Spleen (tissue), 11 donors: ENCODE results near the gene SASH1. TPM values are rescaled to one million over a fixed set of nuclear protein-coding genes. Genes with fewer than 3 reads are reported as not detected.

Experiments used
- DNase-seq: peaks from one replicate; pipeline ENCODE4 v3.0.0-alpha.2; 2020
- H3K27ac ChIP-seq, 8 donors: fragments of 200-600 bp; sonication (generic) in 7 of 8; 1 replicate in 4 of 8; 2 replicates in 4 of 8; pipeline versions ENCODE4 v1.5.0 to v1.8.0; 2016 to 2021; ENCODE audit warnings: inconsistent platforms in 4 of 8, mild to moderate bottlenecking in 4 of 8, moderate library complexity in 1 of 8
- H3K27me3 ChIP-seq, 7 donors: fragments of 200-600 bp; sonication (generic) in 6 of 7; replicated peaks in 1 of 7; 1 replicate in 4 of 7; 2 replicates in 3 of 7; pipeline versions ENCODE4 v1.5.0 to v1.8.0; 2016 to 2021; ENCODE audit warnings: inconsistent platforms in 3 of 7, mild to moderate bottlenecking in 1 of 7
- H3K36me3 ChIP-seq, 6 donors: fragments of 200-600 bp; sonication (generic) in 5 of 6; 1 replicate in 4 of 6; 2 replicates in 2 of 6; pipeline versions ENCODE4 v1.5.0 to v1.8.0; 2016 to 2021; ENCODE audit warnings: inconsistent platforms in 2 of 6
- H3K4me1 ChIP-seq, 6 donors: fragments of 200-600 bp; sonication (generic) in 5 of 6; 1 replicate in 3 of 6; 2 replicates in 3 of 6; pipeline versions ENCODE4 v1.5.0 to v1.8.0; 2016 to 2021; ENCODE audit warnings: inconsistent platforms in 3 of 6
- H3K4me3 ChIP-seq, 8 donors: fragments of 200-600 bp; sonication (generic) in 7 of 8; 1 replicate in 4 of 8; 2 replicates in 4 of 8; pipeline versions ENCODE4 v1.5.0 to v1.8.0; 2016 to 2021; ENCODE audit warnings: inconsistent platforms in 4 of 8, mild to moderate bottlenecking in 4 of 8, moderate library complexity in 2 of 8
- H3K9me3 ChIP-seq, 8 donors: fragments of 200-600 bp; sonication (generic) in 7 of 8; 1 replicate in 4 of 8; 2 replicates in 4 of 8; pipeline versions ENCODE4 v1.5.0 to v1.8.0; 2016 to 2021; ENCODE audit warnings: inconsistent platforms in 4 of 8
- CTCF ChIP-seq, 11 experiments: fragments of 200-600 bp in 7 of 11; fragments of 450-650 bp in 4 of 11; sonication (generic) in 4 of 11; IDR thresholded peaks in 8 of 11; conservative IDR thresholded peaks in 3 of 11; 1 replicate in 7 of 11; 2 replicates in 4 of 11; pipeline versions ENCODE4 v1.4.0 to v1.8.0; 2016 to 2021; ENCODE audit warnings: antibody characterized with exemption in 11 of 11, inconsistent platforms in 4 of 11, mild to moderate bottlenecking in 1 of 11
- POLR2A ChIP-seq, 3 donors: fragments of 450-650 bp; IDR thresholded peaks; one replicate each; pipeline ENCODE4 v1.5.1; 2017; ENCODE audit warnings: antibody characterized with exemption in 3 of 3, mild to moderate bottlenecking in 1 of 3
- POLR2AphosphoS5 ChIP-seq, 3 donors: sonication (generic); formaldehyde crosslinking; IDR thresholded peaks; one replicate each; pipeline ENCODE4 v1.5.1; 2017; ENCODE audit warnings: antibody characterized with exemption in 3 of 3
- WGBS, 5 donors: extraction: QIAGEN DNeasy Blood & Tissue Kit in 3 of 5; methylation state at CpG; one replicate each; pipeline versions ENCODE4 v1.1.5 to v1.1.7; 2013 to 2018; 5-methylcytosine and 5-hydroxymethylcytosine counted together
- intact Hi-C: fragments of 100-400 bp; cut with DNase I; formaldehyde crosslinking; loops from one replicate; pipeline ENCODE4 v1.15.0; 2023; ENCODE audit warnings: low total_unique reads
- polyA plus RNA-seq, 3 donors: library from polyadenylated mRNA; stranded (reverse); fragments of 200-250 nt; gene quantifications; one replicate each; pipeline ENCODE4 v1.2.1, GENCODE V29; 2013
- total RNA-seq, 7 donors: library from RNA; depleted of rRNA in 3 of 7; stranded (reverse); fragments of >200 nt in 3 of 7; fragmentation: NEBNext Ultra II Directional in 4 of 7; extraction: Animal tissue kit (Norgen Biotek cat#: 25700) in 4 of 7; gene quantifications; one replicate each; pipeline versions ENCODE4 v1.1.0 to v1.2.1, GENCODE V29; 2016 to 2021
- donor health status: healthy with polysubstance abuse.
- donor health status: DM: no; HTN: no; CAD: no; lungs with moderate emphysema.
- donor health status: DM: no; HTN: no; CAD: no.
- donor health status: Bipolar disorder and iron deficiency.
- donor health status: healthy.
- donor health status: DM: no; HTN: no; CAD: no.
- donor health status: DM: yes; HTN: yes; CAD: no.

The SASH1 gene
- total and polyA plus RNA-seq, 10 donors: 3.9 to 103 (median 57.9) TPM

DNA sequence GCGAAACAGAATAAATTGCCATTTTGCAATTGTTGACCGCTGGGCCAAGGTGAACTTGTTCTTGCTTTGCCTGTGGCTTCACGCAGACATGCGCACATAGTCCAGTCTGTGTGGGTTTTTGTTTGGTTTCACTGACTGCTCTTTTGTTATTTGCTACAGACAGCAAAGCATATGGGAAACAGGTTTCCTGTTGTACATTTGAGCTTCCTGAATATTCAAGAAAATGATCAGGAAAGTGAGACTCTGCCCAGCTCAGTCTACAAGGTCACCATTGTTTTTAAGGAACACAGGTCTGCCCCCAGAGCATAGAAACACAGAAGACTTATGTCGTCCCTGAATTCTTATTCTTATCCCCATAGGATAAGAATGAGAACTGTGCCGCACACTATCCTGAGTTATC lies 55.6 kb downstream of the SASH1 start:
- Histone ChIP-seq H3K4me3 (no peak overlapping the region), H3K9me3 (no peaks in the 10 kb centered on the region), H3K27me3 (no peaks in the 10 kb centered on the region), H3K36me3 (no peaks in the 10 kb centered on the region), H3K4me1 (peaks cover 0 to 11% (median 5%) of the 10 kb centered on the region in 6 donors), H3K27ac (peak overlapping the region in 7 of 8 donors; percentile 10 to 68 (median 26))
- no peak for TF ChIP-seq POLR2A (IDR thresholded peaks at IDR 0.05)
- no peak for TF ChIP-seq CTCF (IDR thresholded peaks at IDR 0.05 in 8 of 11, conservative IDR thresholded peaks at IDR 0.05 in 3 of 11)
- TF ChIP-seq POLR2AphosphoS5 (IDR thresholded peaks at IDR 0.05): no peak
- 45 to 75% (median 73%) methylated on average over 6 of the region's 6 CpGs for WGBS, 5 donors
- DNase-seq: no peak
- intact Hi-C loops: no loop called here

GRCh38 chr6:148398678-148399077 lies 56.0 kb downstream of the SASH1 start:
- H3K4me1 ChIP-seq: peaks cover 0 to 11% (median 5%) of the 10 kb centered on the region in 6 donors
- H3K4me3 ChIP-seq: no peak overlapping the region
- TF ChIP-seq POLR2AphosphoS5 (IDR thresholded peaks at IDR 0.05) (no peak), CTCF (IDR thresholded peaks at IDR 0.05 in 8 of 11, conservative IDR thresholded peaks at IDR 0.05 in 3 of 11) (no peak), POLR2A (IDR thresholded peaks at IDR 0.05) (no peak)
- no peaks in the 10 kb centered on the region for H3K27me3 ChIP-seq
- intact Hi-C loops: no loop called here
- no peak for DNase-seq
- 61 to 75% (median 67%) methylated on average over 1 of the region's 1 CpG for WGBS, 5 donors
- H3K36me3 ChIP-seq: no peaks in the 10 kb centered on the region
- H3K27ac ChIP-seq: peak overlapping the region in 7 of 8 donors; percentile 10 to 68 (median 26)
- H3K9me3 ChIP-seq: no peaks in the 10 kb centered on the region

DNA sequence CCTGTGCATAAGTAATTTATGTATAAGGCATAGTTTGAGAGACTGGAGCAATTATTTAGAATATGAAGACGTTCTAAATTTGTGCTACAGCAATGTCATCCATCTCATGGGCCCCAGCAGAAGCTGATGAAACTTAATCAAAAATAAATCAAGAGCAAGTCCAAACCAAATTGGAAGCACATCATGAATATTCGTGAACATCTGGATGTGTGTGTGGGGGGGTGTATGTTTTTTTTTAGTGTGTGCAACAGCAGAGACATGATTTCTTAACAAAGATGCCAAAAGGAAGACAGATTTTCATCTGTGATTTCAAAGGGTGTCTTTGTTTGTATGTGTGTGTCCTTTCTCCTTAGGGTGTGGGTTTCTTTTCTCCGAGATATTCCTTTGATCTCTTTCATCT lies 58.9 kb downstream of the SASH1 start:
- Histone ChIP-seq H3K9me3 (no peaks in the 10 kb centered on the region), H3K27me3 (no peaks in the 10 kb centered on the region), H3K36me3 (no peaks in the 10 kb centered on the region), H3K4me1 (peaks cover 0 to 11% (median 3%) of the 10 kb centered on the region in 6 donors), H3K4me3 (no peak overlapping the region), H3K27ac (no peak overlapping the region)
- WGBS, 5 donors: 49 to 84% (median 66%) methylated on average over 3 of the region's 3 CpGs
- TF ChIP-seq CTCF (IDR thresholded peaks at IDR 0.05 in 8 of 11, conservative IDR thresholded peaks at IDR 0.05 in 3 of 11): no peak
- TF ChIP-seq POLR2A (IDR thresholded peaks at IDR 0.05): no peak
- TF ChIP-seq POLR2AphosphoS5 (IDR thresholded peaks at IDR 0.05): no peak
- intact Hi-C loops: no loop called here
- DNase-seq: no peak

GRCh38 chr6:148404456-148405054 lies 61.9 kb downstream of the SASH1 start:
- H3K4me1 ChIP-seq: no peaks in the 10 kb centered on the region
- intact Hi-C loops: no loop called here
- H3K27me3 ChIP-seq: no peaks in the 10 kb centered on the region
- TF ChIP-seq POLR2A (IDR thresholded peaks at IDR 0.05) (no peak), CTCF (IDR thresholded peaks at IDR 0.05 in 8 of 11, conservative IDR thresholded peaks at IDR 0.05 in 3 of 11) (no peak), POLR2AphosphoS5 (IDR thresholded peaks at IDR 0.05) (no peak)
- H3K4me3 ChIP-seq: no peak overlapping the region
- no peaks in the 10 kb centered on the region for H3K9me3 ChIP-seq
- 74 to 85% (median 79%) methylated on average over 10 of the region's 10 CpGs for WGBS, 5 donors
- H3K27ac ChIP-seq: no peak overlapping the region
- DNase-seq: no peak
- no peaks in the 10 kb centered on the region for H3K36me3 ChIP-seq
